Measurements from ENCODE around the gene SLC6A18. TPM values are rescaled to one million over a fixed set of nuclear protein-coding genes. Genes with fewer than 3 reads are reported as not detected.

The SLC6A18 gene
- total and polyA plus RNA-seq, 9 of the 15 experiments (the other 6 are each of a cell fraction or from before 2014, with no cell fraction given), result not detected

DNA sequence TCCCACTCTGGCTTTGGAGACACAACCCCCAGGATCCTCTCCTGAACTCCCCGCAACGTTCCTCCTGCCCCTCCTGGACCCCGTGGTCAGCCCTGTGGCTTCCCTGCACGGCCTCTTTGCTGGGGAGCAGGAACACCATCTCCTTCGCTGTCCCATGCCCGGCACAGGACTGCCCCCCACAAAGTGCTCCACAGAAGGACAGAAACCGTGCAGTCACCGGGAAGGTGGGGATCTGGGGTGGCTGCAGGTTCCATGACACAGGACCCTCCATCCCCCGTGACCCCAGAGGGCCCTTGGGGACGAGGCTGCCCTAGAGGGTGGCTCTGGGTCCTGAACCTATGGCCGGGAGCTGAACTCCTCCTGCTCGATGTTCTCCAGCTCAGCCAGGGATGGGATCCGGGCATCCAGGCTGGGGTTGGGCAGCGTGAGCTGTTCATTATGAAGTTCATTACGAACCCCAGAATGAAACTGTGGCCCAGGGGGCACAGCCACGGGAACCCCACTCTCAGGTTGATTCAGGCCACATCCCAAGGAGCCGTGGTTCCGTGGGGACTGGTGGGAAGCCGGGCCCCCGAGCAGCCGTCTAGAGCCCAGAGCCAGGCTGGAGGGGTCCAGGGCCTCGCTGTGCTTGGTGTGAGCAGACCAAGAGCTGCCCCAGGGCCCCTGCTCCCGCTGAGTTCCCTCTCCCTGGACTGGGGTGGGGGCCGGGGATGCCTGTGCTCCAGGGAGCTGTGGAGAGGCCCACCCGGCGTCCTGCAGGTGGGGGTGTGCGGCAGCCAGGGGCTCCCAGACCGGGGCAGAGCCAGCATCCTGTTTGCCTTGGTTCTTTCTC is 24.5 kb upstream of the SLC6A18 start (continued):
- TF ChIP-seq FOXA3 (CRISPR knock-in tag; conservative IDR thresholded peaks at IDR 0.05 in 1 of 2, IDR thresholded peaks at IDR 0.05 in 1 of 2) (0 out of 4 replicates have a peak, but pooled peaks of 1 of the 2 experiments have one; percentile 22), ZNF146 (CRISPR knock-in tag; IDR thresholded peaks at IDR 0.05; ENCODE audit: unreplicated experiment) (no peak), ZNF347 (CRISPR knock-in tag; IDR thresholded peaks at IDR 0.05; ENCODE audit: low read depth) (0 out of 2 replicates have a peak, but pooled peaks have one; percentile 56), BRD4 (IDR thresholded peaks at IDR 0.05) (0 out of 2 replicates have a peak, but pooled peaks have one; percentile 12), SRF (CRISPR knock-in tag; IDR thresholded peaks at IDR 0.05) (peak in 1 of 2 experiments; percentile 37; a peak in 1 of 4 replicates), E2F3 (CRISPR knock-in tag; IDR thresholded peaks at IDR 0.05) (0 out of 2 replicates have a peak, but pooled peaks have one; percentile 6), KDM1A (IDR thresholded peaks at IDR 0.05) (no peak), ETV5 (CRISPR knock-in tag; IDR thresholded peaks at IDR 0.05; ENCODE audit: low read depth) (0 out of 2 replicates have a peak, but pooled peaks have one; percentile 9), SP2 (IDR thresholded peaks at IDR 0.05; ENCODE audit: extremely low read depth, low read depth, low read length, poor library complexity, severe bottlenecking) (no peak), ZNF311 (CRISPR knock-in tag; IDR thresholded peaks at IDR 0.05) (0 out of 2 replicates have a peak, but pooled peaks have one; percentile 11), EGR1 (conservative IDR thresholded peaks at IDR 0.05) (no peak), NFXL1 (CRISPR knock-in tag; IDR thresholded peaks at IDR 0.05) (0 out of 2 replicates have a peak, but pooled peaks have one; percentile 21)
- TF ChIP-seq, protein P1, sequence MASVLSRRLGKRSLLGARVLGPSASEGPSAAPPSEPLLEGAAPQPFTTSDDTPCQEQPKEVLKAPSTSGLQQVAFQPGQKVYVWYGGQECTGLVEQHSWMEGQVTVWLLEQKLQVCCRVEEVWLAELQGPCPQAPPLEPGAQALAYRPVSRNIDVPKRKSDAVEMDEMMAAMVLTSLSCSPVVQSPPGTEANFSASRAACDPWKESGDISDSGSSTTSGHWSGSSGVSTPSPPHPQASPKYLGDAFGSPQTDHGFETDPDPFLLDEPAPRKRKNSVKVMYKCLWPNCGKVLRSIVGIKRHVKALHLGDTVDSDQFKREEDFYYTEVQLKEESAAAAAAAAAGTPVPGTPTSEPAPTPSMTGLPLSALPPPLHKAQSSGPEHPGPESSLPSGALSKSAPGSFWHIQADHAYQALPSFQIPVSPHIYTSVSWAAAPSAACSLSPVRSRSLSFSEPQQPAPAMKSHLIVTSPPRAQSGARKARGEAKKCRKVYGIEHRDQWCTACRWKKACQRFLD (CRISPR knock-in tag; IDR thresholded peaks at IDR 0.05), result 0 out of 2 replicates have a peak, but pooled peaks have one; percentile 5
- TF ChIP-seq, protein P2, sequence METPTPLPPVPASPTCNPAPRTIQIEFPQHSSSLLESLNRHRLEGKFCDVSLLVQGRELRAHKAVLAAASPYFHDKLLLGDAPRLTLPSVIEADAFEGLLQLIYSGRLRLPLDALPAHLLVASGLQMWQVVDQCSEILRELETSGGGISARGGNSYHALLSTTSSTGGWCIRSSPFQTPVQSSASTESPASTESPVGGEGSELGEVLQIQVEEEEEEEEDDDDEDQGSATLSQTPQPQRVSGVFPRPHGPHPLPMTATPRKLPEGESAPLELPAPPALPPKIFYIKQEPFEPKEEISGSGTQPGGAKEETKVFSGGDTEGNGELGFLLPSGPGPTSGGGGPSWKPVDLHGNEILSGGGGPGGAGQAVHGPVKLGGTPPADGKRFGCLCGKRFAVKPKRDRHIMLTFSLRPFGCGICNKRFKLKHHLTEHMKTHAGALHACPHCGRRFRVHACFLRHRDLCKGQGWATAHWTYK (CRISPR knock-in tag; IDR thresholded peaks at IDR 0.05), result 0 out of 2 replicates have a peak, but pooled peaks have one; percentile 14
- TF ChIP-seq, protein P3, sequence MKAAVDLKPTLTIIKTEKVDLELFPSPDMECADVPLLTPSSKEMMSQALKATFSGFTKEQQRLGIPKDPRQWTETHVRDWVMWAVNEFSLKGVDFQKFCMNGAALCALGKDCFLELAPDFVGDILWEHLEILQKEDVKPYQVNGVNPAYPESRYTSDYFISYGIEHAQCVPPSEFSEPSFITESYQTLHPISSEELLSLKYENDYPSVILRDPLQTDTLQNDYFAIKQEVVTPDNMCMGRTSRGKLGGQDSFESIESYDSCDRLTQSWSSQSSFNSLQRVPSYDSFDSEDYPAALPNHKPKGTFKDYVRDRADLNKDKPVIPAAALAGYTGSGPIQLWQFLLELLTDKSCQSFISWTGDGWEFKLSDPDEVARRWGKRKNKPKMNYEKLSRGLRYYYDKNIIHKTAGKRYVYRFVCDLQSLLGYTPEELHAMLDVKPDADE (conservative IDR thresholded peaks at IDR 0.05; ENCODE audit: control insufficient read depth, low read depth, low read length), result 0 out of 2 replicates have a peak, but pooled peaks have one; percentile 4

Measured in K562 (cell line).